MCF 10A (cell line): ENCODE results near the gene CLP1. TPM values are rescaled to one million over a fixed set of nuclear protein-coding genes. Genes with fewer than 3 reads are reported as not detected.
"Not testable (repeated sequence)": the region's sequence is repeated elsewhere in the genome, so short reads cannot be mapped to it uniquely, and the experiment has no call there.

Experiments
- BruUV-seq: library from RNA; stranded (reverse); fragments of 400-500 nt; replicated peaks from 2 replicates; lab custom pipeline; 2021; lab: Mats Ljungman, UMichigan
- CTCF ChIA-PET: fragments of 300-600 bp; sonication (Branson Sonifier 250); formaldehyde crosslinking; extraction: SDS; loops from one replicate; lab custom pipeline; 2021; ENCODE audit warnings: antibody characterized with exemption, inconsistent platforms; lab: Yijun Ruan, JAX
- POLR2A ChIA-PET: fragments of 300-600, 350-650 bp; sonication (Branson Sonifier 250); formaldehyde crosslinking; extraction: SDS; loops from one replicate; lab custom pipeline; 2020; ENCODE audit warnings: antibody characterized with exemption, inconsistent platforms; lab: Yijun Ruan, JAX
- DNase-seq: peaks from one replicate; pipeline ENCODE4 v3.0.0-alpha.2; 2018; ENCODE audit not compliant: unreplicated experiment
- H3K27ac Mint-ChIP-seq: one replicate; pipeline ENCODE4 v1.8.0; 2022; ENCODE audit warnings: mild to moderate bottlenecking, low read depth, mixed read lengths; ENCODE audit not compliant: unreplicated experiment
- H3K27me3 Mint-ChIP-seq: one replicate; pipeline ENCODE4 v1.8.0; 2022; ENCODE audit warnings: mixed read lengths; ENCODE audit not compliant: insufficient read depth, unreplicated experiment
- H3K36me3 Mint-ChIP-seq: one replicate; pipeline ENCODE4 v1.8.0; 2022; ENCODE audit warnings: mild to moderate bottlenecking, moderate library complexity, mixed read lengths; ENCODE audit not compliant: insufficient read depth, unreplicated experiment
- H3K4me1 Mint-ChIP-seq: one replicate; pipeline ENCODE4 v1.8.0; 2022; ENCODE audit warnings: mixed read lengths; ENCODE audit not compliant: insufficient read depth, unreplicated experiment
- H3K4me3 Mint-ChIP-seq: one replicate; pipeline ENCODE4 v1.8.0; 2022; ENCODE audit warnings: mild to moderate bottlenecking, moderate library complexity, mixed read lengths; ENCODE audit not compliant: unreplicated experiment
- H3K9me3 Mint-ChIP-seq: one replicate; pipeline ENCODE4 v1.8.0; 2022; ENCODE audit warnings: mixed read lengths; ENCODE audit not compliant: unreplicated experiment
- CTCF ChIP-seq: fragments of 200-600 bp; IDR thresholded peaks from one replicate; pipeline ENCODE4 v1.8.0; 2022; ENCODE audit warnings: antibody characterized with exemption, mild to moderate bottlenecking; ENCODE audit not compliant: unreplicated experiment
- intact Hi-C: fragments of 100-400 bp; cut with micrococcal nuclease; formaldehyde crosslinking; loops from 2 replicates; pipeline ENCODE4 v1.14.1; 2022
- total RNA-seq: library from RNA; stranded (reverse); gene quantifications from 2 replicates; pipeline ENCODE4 v1.2.3, GENCODE V29; 2022

CLP1 gene
- total RNA-seq, 1 experiment from 2014 or later, result 9.2 TPM

- no peaks in the 10 kb centered on the region for H3K27me3 Mint-ChIP-seq
- ChIA-PET CTCF (interaction anchor here (0.7 to 0.9 kb wide), 2 partner anchors 10 to 16 kb away, joined by 3 to 4 read pairs; no protein-coding TSS in a partner anchor), POLR2A (interaction anchor here (1.1 to 2.5 kb wide), 2 partner anchors 12 to 15 kb away, joined by 3 to 11 read pairs; partner anchors contain the start of genes MED19 and TMX2)
- no peak for TF ChIP-seq CTCF
- no peak for DNase-seq
- no peak overlapping the region for H3K27ac Mint-ChIP-seq
- intact Hi-C loops, result no loop called here
- no peaks in the 10 kb centered on the region for H3K9me3 Mint-ChIP-seq
- no peak overlapping the region for H3K4me3 Mint-ChIP-seq
- H3K36me3 Mint-ChIP-seq, result peaks cover 96% of the 10 kb centered on the region
- BruUV-seq, result no TSS peak
- no peaks in the 10 kb centered on the region for H3K4me1 Mint-ChIP-seq
Observed at GRCh38 chr11:57699813-57700212, 42.3 kb downstream of the CLP1 start.

- no peaks in the 10 kb centered on the region for H3K27me3 Mint-ChIP-seq
- DNase-seq, result no peak
- CTCF ChIA-PET, result no interaction called here
- H3K36me3 Mint-ChIP-seq, result peaks cover 96% of the 10 kb centered on the region
- H3K27ac Mint-ChIP-seq, result no peak overlapping the region
- intact Hi-C loops, result no loop called here
- H3K4me3 Mint-ChIP-seq, result no peak overlapping the region
- no peak for TF ChIP-seq CTCF
- H3K9me3 Mint-ChIP-seq, result no peaks in the 10 kb centered on the region
- no peaks in the 10 kb centered on the region for H3K4me1 Mint-ChIP-seq
- BruUV-seq, result no TSS peak
- POLR2A ChIA-PET, result no interaction called here
Observed at GRCh38 chr11:57700425-57700824, 42.9 kb downstream of the CLP1 start.

GRCh38 chr11:57703341-57703740 lies 45.8 kb downstream of the CLP1 start:
- ChIA-PET CTCF (no interaction called here), POLR2A (interaction anchor here (0.7 to 1.9 kb wide), 5 partner anchors 8 to 89 kb away, joined by 3 to 16 read pairs (median 4); partner anchors contain the start of genes CTNND1, MED19 and TMX2)
- TF ChIP-seq CTCF, result no peak
- H3K27ac Mint-ChIP-seq, result no peak overlapping the region
- H3K36me3 Mint-ChIP-seq, result peaks cover 73% of the 10 kb centered on the region
- H3K9me3 Mint-ChIP-seq, result no peaks in the 10 kb centered on the region
- no TSS peak for BruUV-seq
- peaks cover 3% of the 10 kb centered on the region for H3K4me1 Mint-ChIP-seq
- no peaks in the 10 kb centered on the region for H3K27me3 Mint-ChIP-seq
- DNase-seq, result no peak
- intact Hi-C loops, result no loop called here
- H3K4me3 Mint-ChIP-seq, result no peak overlapping the region

GRCh38 chr11:57704932-57705331 lies 47.4 kb downstream of the CLP1 start:
- DNase-seq, result no peak
- Mint-ChIP-seq H3K9me3 (no peaks in the 10 kb centered on the region), H3K27ac (no peak overlapping the region), H3K27me3 (no peaks in the 10 kb centered on the region), H3K4me3 (no peak overlapping the region), H3K4me1 (peaks cover 6% of the 10 kb centered on the region), H3K36me3 (peaks cover 57% of the 10 kb centered on the region)
- no peak for TF ChIP-seq CTCF
- intact Hi-C loops, result no loop called here
- no TSS peak for BruUV-seq
- ChIA-PET CTCF (interaction anchor here (1.1 kb wide), 1 partner anchor 13 kb away, joined by 3 read pairs; no protein-coding TSS in a partner anchor), POLR2A (interaction anchor here (0.9 to 1.2 kb wide), 2 partner anchors 24 to 30 kb away, joined by 3 to 4 read pairs; no protein-coding TSS in a partner anchor)

- H3K4me3 Mint-ChIP-seq, intact Hi-C loops, H3K9me3 Mint-ChIP-seq, DNase-seq, H3K27ac Mint-ChIP-seq, H3K27me3 Mint-ChIP-seq, BruUV-seq: not testable (repeated sequence)
- ChIA-PET CTCF (interaction anchor here (0.6 to 2.9 kb wide), 3 partner anchors 42 to 497 kb away, joined by 3 to 16 read pairs (median 7); no protein-coding TSS in a partner anchor), POLR2A (interaction anchor here (1.2 kb wide), 1 partner anchor 25 kb away, joined by 3 read pairs; no protein-coding TSS in a partner anchor)
- Mint-ChIP-seq H3K4me1 (peaks cover 11% of the 10 kb centered on the region), H3K36me3 (peaks cover 54% of the 10 kb centered on the region)
Observed at GRCh38 chr11:57705432-57705831, 47.9 kb downstream of the CLP1 start.
